CD14-positive monocyte (primary cell): ENCODE measurements around the gene RUFY2. TPM values are rescaled to one million over a fixed set of nuclear protein-coding genes. Genes with fewer than 3 reads are reported as not detected.

Experiments used
- DNase-seq, 3 donors: peaks; one replicate each; pipeline ENCODE4 v3.0.0-alpha.2; 2011 to 2022
- H2AFZ ChIP-seq: 2 replicates; pipeline ENCODE4 v1.6.0; 2012; ENCODE audit warnings: mild to moderate bottlenecking, low read depth, low read length, inconsistent platforms; ENCODE audit not compliant: insufficient read depth, poor library complexity, severe bottlenecking
- H3K27ac ChIP-seq, 2 donors: 1 replicate in 1 of 2; 2 replicates in 1 of 2; pipeline ENCODE4 v1.5.1; 2012 to 2013; ENCODE audit warnings: low read length in 2 of 2, control low read depth in 1 of 2, inconsistent platforms in 1 of 2, low read depth in 1 of 2, mild to moderate bottlenecking in 1 of 2
- H3K27me3 ChIP-seq, 2 donors: one replicate each; pipeline versions ENCODE4 v1.6.0 to v1.6.1; 2011 to 2013; ENCODE audit warnings: low read length in 2 of 2; ENCODE audit not compliant: control insufficient read depth in 2 of 2, insufficient read depth in 2 of 2
- H3K36me3 ChIP-seq, 2 donors: replicated peaks in 1 of 2; 1 replicate in 1 of 2; 2 replicates in 1 of 2; pipeline versions ENCODE4 v1.5.1 to v1.6.1; 2012 to 2013; ENCODE audit warnings: low read length in 2 of 2, control low read depth in 1 of 2, inconsistent platforms in 1 of 2, mild to moderate bottlenecking in 1 of 2; ENCODE audit not compliant: insufficient read depth in 2 of 2, control insufficient read depth in 1 of 2
- H3K4me1 ChIP-seq, 2 donors: 1 replicate in 1 of 2; 2 replicates in 1 of 2; pipeline versions ENCODE4 v1.5.1 to v1.6.1; 2012 to 2013; ENCODE audit warnings: low read length in 2 of 2, control low read depth in 1 of 2, inconsistent platforms in 1 of 2, mild to moderate bottlenecking in 1 of 2, moderate library complexity in 1 of 2; ENCODE audit not compliant: insufficient read depth in 2 of 2, control insufficient read depth in 1 of 2
- H3K4me2 ChIP-seq: replicated peaks from 2 replicates; pipeline ENCODE3; 2012; ENCODE audit warnings: low read length, moderate library complexity, mild to moderate bottlenecking; ENCODE audit not compliant: poor library complexity, severe bottlenecking; ENCODE audit errors: extremely low read depth
- H3K4me3 ChIP-seq, 3 experiments: fragments of 200-600 bp in 1 of 3; sonication (generic) in 1 of 3; replicated peaks in 1 of 3; 1 replicate in 2 of 3; 2 replicates in 1 of 3; pipeline ENCODE4 v1.5.1; 2011 to 2013; ENCODE audit warnings: low read length in 3 of 3, mild to moderate bottlenecking in 3 of 3, control low read depth in 2 of 3, low read depth in 2 of 3, inconsistent platforms in 1 of 3, moderate library complexity in 1 of 3
- H3K79me2 ChIP-seq: 2 replicates; pipeline ENCODE4 v1.6.0; 2012; ENCODE audit warnings: mild to moderate bottlenecking, control low read depth, inconsistent platforms, low read length, moderate library complexity; ENCODE audit not compliant: insufficient read depth
- H3K9ac ChIP-seq: 2 replicates; pipeline ENCODE4 v1.6.0; 2017; ENCODE audit warnings: low read length, mild to moderate bottlenecking; ENCODE audit not compliant: insufficient read depth, poor library complexity, severe bottlenecking
- H3K9me3 ChIP-seq, 2 donors: replicated peaks in 1 of 2; 1 replicate in 1 of 2; 2 replicates in 1 of 2; pipeline versions ENCODE4 v1.5.1 to v1.6.1; 2012 to 2013; ENCODE audit warnings: low read length in 2 of 2, control low read depth in 1 of 2; ENCODE audit not compliant: control insufficient read depth in 1 of 2, insufficient read depth in 1 of 2
- H4K20me1 ChIP-seq: 2 replicates; pipeline ENCODE4 v1.6.0; 2012; ENCODE audit warnings: mild to moderate bottlenecking, low read length, control low read depth, moderate library complexity; ENCODE audit not compliant: insufficient read depth
- H3K27ac Mint-ChIP-seq, 7 donors: one replicate each; pipeline ENCODE4 v1.8.0; 2020; ENCODE audit warnings: mild to moderate bottlenecking in 7 of 7, mixed read lengths in 7 of 7, moderate library complexity in 6 of 7, inconsistent platforms in 2 of 7
- H3K27me3 Mint-ChIP-seq, 3 donors: one replicate each; pipeline ENCODE4 v1.8.0; 2021 to 2022; ENCODE audit warnings: low read depth in 3 of 3, mild to moderate bottlenecking in 3 of 3, mixed read lengths in 3 of 3, moderate library complexity in 3 of 3, inconsistent platforms in 1 of 3
- H3K36me3 Mint-ChIP-seq, 2 donors: one replicate each; pipeline ENCODE4 v1.8.0; 2020; ENCODE audit warnings: mixed read lengths in 2 of 2, inconsistent platforms in 1 of 2, mild to moderate bottlenecking in 1 of 2
- H3K4me1 Mint-ChIP-seq: one replicate; pipeline ENCODE4 v1.8.0; 2020; ENCODE audit warnings: mild to moderate bottlenecking, mixed read lengths
- H3K4me3 Mint-ChIP-seq, 2 donors: one replicate each; pipeline ENCODE4 v1.8.0; 2020; ENCODE audit warnings: mild to moderate bottlenecking in 2 of 2, mixed read lengths in 2 of 2, moderate library complexity in 1 of 2
- H3K9me3 Mint-ChIP-seq, 7 donors: one replicate each; pipeline ENCODE4 v1.8.0; 2020 to 2022; ENCODE audit warnings: mixed read lengths in 7 of 7, mild to moderate bottlenecking in 6 of 7, moderate library complexity in 6 of 7, inconsistent platforms in 2 of 7
- WGBS: methylation state at CpG from one replicate; pipeline ENCODE4 v1.1.5; 2013; ENCODE audit warnings: missing lambda C conversion rate; ENCODE audit not compliant: insufficient coverage; 5-methylcytosine and 5-hydroxymethylcytosine counted together
- intact Hi-C, 2 donors: fragments of 100-400 bp; cut with micrococcal nuclease; formaldehyde crosslinking; loops; one replicate each; pipeline versions ENCODE4 v1.15.0 to v1.15.1; 2023
- polyA plus RNA-seq, 3 donors: library from polyadenylated mRNA; depleted of rRNA in 1 of 3; unstranded in 2 of 3; stranded (reverse) in 1 of 3; fragments of 300-500 nt in 2 of 3; fragments of >200 nt in 1 of 3; fragmentation: Illumina TruSeq in 2 of 3; gene quantifications; 1 replicate in 2 of 3; 2 replicates in 1 of 3; pipeline ENCODE4 v1.2.3, GENCODE V29; 2012 to 2021
- TF ChIP-seq, protein P1 (sequence below): fragments of 200-600 bp; IDR thresholded peaks from one replicate; pipeline ENCODE4 v1.8.0; 2022; ENCODE audit warnings: antibody characterized with exemption, mild to moderate bottlenecking

RUFY2 gene
- polyA plus RNA-seq, 3 donors: 2.8 to 3.9 (median 3.3) TPM

DNA sequence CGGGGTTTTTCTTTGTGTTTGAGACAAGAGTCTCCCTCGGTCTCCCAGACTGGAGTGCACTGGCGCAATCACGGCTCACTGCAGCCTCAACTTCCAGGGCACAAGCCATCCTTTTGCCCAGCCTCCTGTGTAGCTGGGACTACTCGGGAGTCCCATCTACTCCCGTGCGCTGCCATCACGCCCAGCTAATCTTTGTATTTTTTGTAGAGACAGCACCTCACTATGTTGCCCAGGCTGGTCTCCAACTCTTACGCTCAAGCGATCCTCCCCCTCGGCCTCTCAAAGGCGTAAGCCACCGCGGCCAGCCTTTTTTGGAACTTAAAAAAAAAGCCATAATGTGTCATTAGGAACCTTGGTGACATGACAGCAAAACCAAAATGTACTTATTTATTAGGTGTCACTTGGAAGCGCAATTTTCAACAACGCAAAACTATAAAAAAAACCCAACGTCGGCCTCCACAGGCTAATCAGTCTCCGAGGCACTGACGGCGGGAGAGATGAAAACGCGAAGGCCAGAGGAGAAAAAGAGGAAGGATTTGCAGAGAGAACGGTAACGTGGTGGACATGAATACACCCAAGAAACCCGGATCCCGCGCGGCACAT, 76.1 kb downstream of the RUFY2 start:
- Mint-ChIP-seq H3K27me3 (no peaks in the 10 kb centered on the region), H3K4me3 (peak overlapping the region; percentile 98 to 99), H3K27ac (peak overlapping the region; percentile 97 to 100 (median 99)), H3K4me1 (peaks cover 50% of the 10 kb centered on the region), H3K9me3 (peaks cover 0 to 2% (median 0%) of the 10 kb centered on the region in 7 donors), H3K36me3 (peaks cover under 1 to 2% of the 10 kb centered on the region in 2 donors)
- no peaks in the 10 kb centered on the region for H3K36me3 ChIP-seq
- H3K9ac ChIP-seq: peak overlapping the region; percentile 93
- H3K27ac ChIP-seq: peak overlapping the region; percentile 90 to 94
- no peaks in the 10 kb centered on the region for H3K27me3 ChIP-seq
- peak overlapping the region; percentile 74 for H3K4me2 ChIP-seq
- TF ChIP-seq, protein P1, sequence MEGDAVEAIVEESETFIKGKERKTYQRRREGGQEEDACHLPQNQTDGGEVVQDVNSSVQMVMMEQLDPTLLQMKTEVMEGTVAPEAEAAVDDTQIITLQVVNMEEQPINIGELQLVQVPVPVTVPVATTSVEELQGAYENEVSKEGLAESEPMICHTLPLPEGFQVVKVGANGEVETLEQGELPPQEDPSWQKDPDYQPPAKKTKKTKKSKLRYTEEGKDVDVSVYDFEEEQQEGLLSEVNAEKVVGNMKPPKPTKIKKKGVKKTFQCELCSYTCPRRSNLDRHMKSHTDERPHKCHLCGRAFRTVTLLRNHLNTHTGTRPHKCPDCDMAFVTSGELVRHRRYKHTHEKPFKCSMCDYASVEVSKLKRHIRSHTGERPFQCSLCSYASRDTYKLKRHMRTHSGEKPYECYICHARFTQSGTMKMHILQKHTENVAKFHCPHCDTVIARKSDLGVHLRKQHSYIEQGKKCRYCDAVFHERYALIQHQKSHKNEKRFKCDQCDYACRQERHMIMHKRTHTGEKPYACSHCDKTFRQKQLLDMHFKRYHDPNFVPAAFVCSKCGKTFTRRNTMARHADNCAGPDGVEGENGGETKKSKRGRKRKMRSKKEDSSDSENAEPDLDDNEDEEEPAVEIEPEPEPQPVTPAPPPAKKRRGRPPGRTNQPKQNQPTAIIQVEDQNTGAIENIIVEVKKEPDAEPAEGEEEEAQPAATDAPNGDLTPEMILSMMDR: no peak
- peaks cover 54 to 73% of the 10 kb centered on the region in 2 donors for H3K4me1 ChIP-seq
- H4K20me1 ChIP-seq: peaks cover 31% of the 10 kb centered on the region
- 33% methylated on average over 21 of the region's 29 CpGs for WGBS
- peak overlapping the region; percentile 88 to 98 (median 94) for H3K4me3 ChIP-seq
- peaks cover 58% of the 10 kb centered on the region for H3K79me2 ChIP-seq
- peak in 1 of 3 donors; percentile 11 for DNase-seq
- intact Hi-C loops: loop anchor here (5.0 to 10.0 kb wide), 5 partner anchors 254 to 569 kb away; partner anchors contain the start of genes HERC4 (in 1 of the 2) and SIRT1 (in 1 of the 2)
- peak overlapping the region; percentile 85 for H2AFZ ChIP-seq
- H3K9me3 ChIP-seq: no peaks in the 10 kb centered on the region

GRCh38 chr10:68329506-68329861, 77.6 kb downstream of the RUFY2 start:
- peaks cover 43% of the 10 kb centered on the region for H3K79me2 ChIP-seq
- DNase-seq: no peak
- H3K4me3 ChIP-seq: no peak overlapping the region
- no peaks in the 10 kb centered on the region for H3K36me3 ChIP-seq
- Mint-ChIP-seq H3K4me3 (no peak overlapping the region), H3K27ac (peak overlapping the region in 1 of 7 donors; percentile 14), H3K36me3 (peaks cover 0 to 2% of the 10 kb centered on the region in 2 donors), H3K27me3 (no peaks in the 10 kb centered on the region), H3K9me3 (peaks cover 0 to 2% (median 0%) of the 10 kb centered on the region in 7 donors), H3K4me1 (peaks cover 40% of the 10 kb centered on the region)
- TF ChIP-seq, protein P1: no peak
- H3K4me1 ChIP-seq: peaks cover 39 to 58% of the 10 kb centered on the region in 2 donors
- no peaks in the 10 kb centered on the region for H3K9me3 ChIP-seq
- H3K9ac ChIP-seq: no peak overlapping the region
- H3K27ac ChIP-seq: peak overlapping the region in 1 of 2 donors; percentile 82
- no peaks in the 10 kb centered on the region for H3K27me3 ChIP-seq
- H3K4me2 ChIP-seq: no peak overlapping the region
- intact Hi-C loops: no loop called here
- peaks cover 17% of the 10 kb centered on the region for H4K20me1 ChIP-seq
- no peak overlapping the region for H2AFZ ChIP-seq
- no CpG with 5 or more reads among the region's 1 CpG for WGBS
